ENCODE results near the gene MOG.
"Not testable (repeated sequence)": the region's sequence is repeated elsewhere in the genome, so short reads cannot be mapped to it uniquely, and the experiment has no call there.

MOG gene

DNA sequence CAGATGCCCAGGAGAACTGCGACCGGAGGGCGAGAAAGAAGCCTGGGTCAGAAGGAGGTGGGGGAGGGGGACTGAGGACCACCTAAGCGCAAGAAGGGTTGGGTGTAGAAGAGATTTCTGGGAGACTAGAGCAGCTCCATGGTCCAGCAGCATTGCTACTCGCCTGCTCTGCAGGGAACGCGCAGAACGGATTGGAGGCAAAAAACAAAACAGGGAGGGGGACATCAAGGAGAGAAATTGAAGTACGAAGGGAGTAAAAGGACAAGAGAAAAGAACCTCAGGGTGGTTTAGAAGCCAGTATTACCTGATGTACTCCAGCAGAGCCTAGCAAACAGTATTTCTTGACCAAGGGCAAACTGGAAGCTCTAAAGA lies 23.4 kb upstream of the MOG start:
- H3K27ac ChIP-seq: peak overlapping the region; percentile 50

GRCh38 chr6:29637247-29637646 lies 19.6 kb upstream of the MOG start:
- H3K27ac ChIP-seq: no peak overlapping the region
- no peak for DNase-seq (ENCODE audit: low read depth, low spot score)

More for the DNA sequence above, 23.4 kb upstream of the MOG start:
- no peak for DNase-seq (ENCODE audit: low read depth, low spot score)

DNA sequence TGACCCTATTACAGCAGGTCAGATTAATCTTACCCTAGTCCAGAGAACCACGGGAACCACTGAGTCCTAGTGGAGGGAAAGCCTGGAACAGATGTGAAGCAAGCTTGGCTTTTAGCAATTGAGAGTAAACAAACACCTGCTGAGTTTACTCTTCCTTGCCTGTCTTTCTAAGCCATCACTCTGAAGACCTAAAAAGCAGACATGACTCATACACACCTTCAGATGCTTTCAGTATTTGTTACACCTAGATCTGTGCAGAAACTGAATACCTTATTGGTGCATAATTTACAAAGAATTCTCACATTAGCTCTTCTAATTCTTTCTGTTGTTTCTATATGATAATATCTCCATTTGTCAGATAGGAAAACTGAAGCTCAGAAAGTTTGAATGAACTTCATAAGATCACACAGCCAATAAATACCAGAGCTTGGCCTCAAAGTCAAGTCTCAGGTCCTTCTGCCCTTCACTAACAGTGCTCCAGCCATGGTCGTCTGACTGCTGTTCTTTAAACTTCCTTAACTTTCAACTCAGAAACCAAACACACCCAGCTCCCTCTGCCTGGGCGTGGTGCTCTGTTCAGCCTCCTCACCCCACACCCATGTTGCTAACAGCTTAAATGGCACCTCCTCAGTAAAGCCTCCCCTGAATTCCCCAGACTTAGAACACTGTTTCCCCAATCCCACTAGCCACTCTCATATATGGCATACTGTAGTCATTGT lies 15.3 kb upstream of the MOG start:
- DNase-seq (ENCODE audit: low read depth, low spot score): no peak
- H3K27ac ChIP-seq: peak overlapping the region; percentile 57

DNA sequence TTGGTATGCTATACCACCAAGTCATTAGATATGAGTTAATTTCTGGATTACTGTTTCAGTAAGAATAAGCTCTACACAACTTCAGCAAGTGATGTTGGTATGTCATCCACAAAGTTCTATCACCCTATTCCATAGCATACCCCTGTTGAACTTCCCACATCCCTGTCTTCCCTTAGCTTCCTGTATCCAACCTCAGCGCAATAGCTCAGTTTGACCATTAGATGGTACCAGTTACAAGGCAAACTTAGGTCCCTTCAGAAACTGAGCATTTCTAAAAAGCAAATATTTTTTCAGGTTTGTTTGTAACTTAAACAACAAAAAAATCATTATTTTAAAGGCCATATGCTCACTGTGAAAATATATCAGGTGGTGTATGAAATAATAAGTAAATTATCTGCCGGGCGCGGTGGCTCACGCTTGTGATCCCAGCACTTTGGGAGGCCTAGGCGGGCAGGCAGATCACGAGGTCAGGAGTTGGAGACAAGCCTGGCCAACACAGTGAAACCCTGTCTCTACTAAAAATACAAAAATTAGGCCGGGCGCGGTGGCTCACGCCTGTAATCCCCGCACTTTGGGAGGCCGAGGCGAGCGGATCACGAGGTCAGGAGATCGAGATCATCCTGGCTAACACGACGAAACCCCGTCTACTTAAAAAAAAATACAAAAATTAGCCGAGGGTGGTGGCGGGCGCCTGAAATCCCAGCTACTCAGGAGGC lies 8.8 kb upstream of the MOG start:
- no peak overlapping the region for H3K27ac ChIP-seq
- DNase-seq (ENCODE audit: low read depth, low spot score): no peak

- DNase-seq (ENCODE audit: low read depth, low spot score): peak; percentile 74
- H3K27ac ChIP-seq: peak overlapping the region; percentile 48
Observed at GRCh38 chr6:29649701-29650673, 6.9 kb upstream of the MOG start.

GRCh38 chr6:29651413-29652197 lies 5.3 kb upstream of the MOG start:
- DNase-seq (ENCODE audit: low read depth, low spot score): no peak
- H3K27ac ChIP-seq: no peak overlapping the region

- no peak overlapping the region for H3K27ac ChIP-seq
- DNase-seq (ENCODE audit: low read depth, low spot score): no peak
Observed at GRCh38 chr6:29652198-29652584, 4.7 kb upstream of the MOG start.

DNA sequence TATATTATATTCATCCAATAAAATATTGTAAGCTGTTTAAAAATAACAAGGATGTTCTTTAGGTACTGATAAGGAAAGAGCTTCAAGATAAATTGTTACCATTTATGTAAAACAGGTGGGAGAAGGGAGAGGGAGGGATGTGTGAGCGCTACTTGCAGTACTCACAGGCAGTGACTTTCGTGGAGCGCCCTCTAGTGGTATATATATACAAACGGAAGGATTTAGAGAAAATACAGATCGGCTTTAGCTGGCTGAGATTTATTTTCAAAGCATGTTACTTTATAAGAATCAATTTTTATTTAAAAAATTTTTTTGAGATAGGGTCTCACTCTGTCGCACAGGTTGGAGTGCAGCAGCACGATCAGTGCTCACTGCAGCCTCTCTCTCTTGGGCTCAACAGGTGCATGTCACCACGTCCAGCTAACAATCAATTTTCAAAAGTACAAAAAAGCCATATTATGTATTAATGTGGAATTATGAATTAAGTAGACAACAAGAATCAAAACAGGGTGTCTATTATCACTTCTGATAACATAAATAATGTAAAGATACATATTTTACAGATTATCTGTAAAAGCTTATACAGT lies 3.3 kb upstream of the MOG start:
- DNase-seq (ENCODE audit: low read depth, low spot score): no peak

DNA sequence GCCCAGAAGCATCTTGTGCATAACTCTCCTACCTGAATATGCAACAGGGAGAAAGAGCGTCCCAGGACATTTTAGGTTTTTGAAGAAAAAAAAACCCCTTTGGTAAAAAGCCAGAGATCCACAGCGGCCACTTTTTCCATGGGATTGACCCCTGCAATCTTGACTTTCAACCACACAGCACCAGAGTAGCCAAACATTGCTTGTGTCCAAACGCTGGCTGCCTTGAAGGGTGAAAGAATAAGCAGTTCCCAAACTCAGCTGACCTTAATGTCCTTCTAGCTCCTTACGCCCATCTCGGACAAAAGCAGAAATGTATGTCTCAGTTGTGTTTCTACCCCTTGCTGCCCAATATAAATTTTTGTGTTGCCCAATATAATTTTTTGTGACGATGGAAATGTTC lies 1.2 kb upstream of the MOG start:
- no peak overlapping the region for H3K27ac ChIP-seq
- no peak for DNase-seq (ENCODE audit: low read depth, low spot score)

More for the DNA sequence above, 3.3 kb upstream of the MOG start:
- no peak overlapping the region for H3K27ac ChIP-seq

- no peak for DNase-seq (ENCODE audit: low read depth, low spot score)
- H3K27ac ChIP-seq: no peak overlapping the region
Observed at GRCh38 chr6:29656157-29656556, 735 bp upstream of the MOG start.

GRCh38 chr6:29661071-29661470 lies 4.2 kb downstream of the MOG start:
- no peak for DNase-seq (ENCODE audit: low read depth, low spot score)
- no peak overlapping the region for H3K27ac ChIP-seq

- not testable (repeated sequence) for DNase-seq (ENCODE audit: low read depth, low spot score)
- H3K27ac ChIP-seq: peak overlapping the region; percentile 37
Observed at GRCh38 chr6:29661502-29662141, 4.7 kb downstream of the MOG start.

DNA sequence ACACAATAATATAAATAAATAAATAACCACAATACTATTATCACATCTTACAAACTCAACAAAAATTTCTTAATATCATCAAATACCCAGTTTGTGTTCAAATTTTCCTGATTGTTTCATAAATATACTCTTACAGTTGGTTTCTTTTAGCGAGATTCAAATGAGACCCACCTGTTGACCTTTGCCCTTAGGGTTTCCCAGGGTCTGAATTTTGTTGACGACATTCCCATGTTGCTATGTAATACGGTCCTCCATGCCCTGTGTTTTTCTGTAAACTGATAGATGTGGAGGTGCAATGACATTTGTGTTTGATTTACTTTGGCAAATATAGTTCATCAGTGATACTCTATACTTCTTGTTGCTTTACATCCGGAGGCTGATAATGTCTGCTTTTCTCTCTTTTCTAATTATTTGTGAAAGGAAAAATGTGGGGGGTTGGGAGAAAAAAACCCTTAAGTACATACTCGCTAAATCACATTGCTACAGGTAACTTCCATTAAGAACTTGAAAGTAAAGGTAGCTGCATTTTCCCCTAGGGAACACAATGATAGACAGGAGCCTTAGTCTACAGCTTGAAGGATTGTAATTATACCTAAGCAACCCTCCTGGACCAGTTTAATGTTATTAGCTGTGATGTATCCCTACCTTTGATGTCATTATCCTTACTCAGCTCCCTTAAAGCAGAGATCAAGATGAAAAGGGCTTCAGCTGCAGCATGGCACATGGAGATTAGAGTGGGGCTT lies 6.6 kb downstream of the MOG start:
- H3K27ac ChIP-seq: no peak overlapping the region
- no peak for DNase-seq (ENCODE audit: low read depth, low spot score)

- no peak for DNase-seq (ENCODE audit: low read depth, low spot score)
- no peak overlapping the region for H3K27ac ChIP-seq
Observed at GRCh38 chr6:29665942-29666825, 9.3 kb downstream of the MOG start.

GRCh38 chr6:29666826-29667130 lies 9.9 kb downstream of the MOG start:
- no peak overlapping the region for H3K27ac ChIP-seq
- no peak for DNase-seq (ENCODE audit: low read depth, low spot score)

DNA sequence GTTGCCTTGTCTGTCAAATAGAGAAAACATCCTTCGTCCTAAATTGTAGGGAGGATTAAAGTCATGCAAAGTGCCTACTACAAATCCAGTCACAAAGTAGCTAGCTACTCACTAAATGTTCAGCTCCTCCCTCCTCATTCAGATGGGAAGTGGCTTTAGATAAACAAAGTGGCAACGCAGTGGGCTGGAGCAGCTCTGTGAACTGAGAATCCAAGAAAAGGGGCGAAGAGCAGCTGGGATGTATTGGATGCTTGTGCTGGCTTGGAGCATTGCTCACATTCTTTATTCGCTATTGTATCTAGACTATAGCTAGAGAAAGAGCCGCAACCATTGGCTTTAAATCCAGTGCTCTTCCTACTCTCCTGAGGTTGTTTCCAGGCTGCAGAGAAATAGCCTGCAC lies 10.3 kb downstream of the MOG start:
- no peak for DNase-seq (ENCODE audit: low read depth, low spot score)
- H3K27ac ChIP-seq: no peak overlapping the region

- no peak overlapping the region for H3K27ac ChIP-seq
- DNase-seq (ENCODE audit: low read depth, low spot score): no peak
Observed at GRCh38 chr6:29671026-29671425, 14.1 kb downstream of the MOG start.

- H3K27ac ChIP-seq; DNase-seq (ENCODE audit: low read depth, low spot score): not testable (repeated sequence)
Observed at GRCh38 chr6:29672116-29672515, 15.2 kb downstream of the MOG start.

Measured in epithelial cell of prostate (primary cell).